HCEC 1CT (cell line): ENCODE data around the gene SCN4B.
A peak's percentile ranks its signal among the peaks of the same experiment; 100 is the strongest.

ENCODE experiments used
- DNase-seq: peaks from one replicate; pipeline ENCODE4 v3.0.0-alpha.2; 2017

The SCN4B gene

GRCh38 chr11:118172356-118172755 lies 19.7 kb upstream of the SCN4B start:
- no peak for DNase-seq

- DNase-seq = peak; percentile 37
These were observed 18.8 kb upstream of the SCN4B start for GRCh38 chr11:118171269-118172062.

GRCh38 chr11:118170882-118171268 lies 18.3 kb upstream of the SCN4B start:
- no peak for DNase-seq

GRCh38 chr11:118170231-118170630 lies 17.6 kb upstream of the SCN4B start:
- DNase-seq = no peak

GRCh38 chr11:118169300-118170140 lies 16.9 kb upstream of the SCN4B start:
- no peak for DNase-seq

- no peak for DNase-seq
These were observed 16.1 kb upstream of the SCN4B start for GRCh38 chr11:118168751-118169150.

- no peak for DNase-seq
These were observed 15.7 kb upstream of the SCN4B start for GRCh38 chr11:118168316-118168715.

GRCh38 chr11:118167906-118168305 lies 15.3 kb upstream of the SCN4B start:
- no peak for DNase-seq

GRCh38 chr11:118167253-118167652 lies 14.6 kb upstream of the SCN4B start:
- DNase-seq = no peak

GRCh38 chr11:118166641-118167040 lies 14.0 kb upstream of the SCN4B start:
- no peak for DNase-seq

- DNase-seq = no peak
These were observed 12.3 kb upstream of the SCN4B start for GRCh38 chr11:118164885-118165284.

GRCh38 chr11:118163494-118163893 lies 10.9 kb upstream of the SCN4B start:
- no peak for DNase-seq

GRCh38 chr11:118162846-118163245 lies 10.2 kb upstream of the SCN4B start:
- DNase-seq = no peak

- no peak for DNase-seq
These were observed 9.2 kb upstream of the SCN4B start for GRCh38 chr11:118161786-118162185.

GRCh38 chr11:118157186-118157895 lies 4.7 kb upstream of the SCN4B start:
- DNase-seq = no peak

GRCh38 chr11:118156531-118157185 lies 4.0 kb upstream of the SCN4B start:
- DNase-seq = no peak

GRCh38 chr11:118155776-118156530 lies 3.3 kb upstream of the SCN4B start:
- no peak for DNase-seq

GRCh38 chr11:118154641-118155040 lies 2.0 kb upstream of the SCN4B start:
- DNase-seq = no peak

GRCh38 chr11:118153976-118154375 lies 1.4 kb upstream of the SCN4B start:
- no peak for DNase-seq

- no peak for DNase-seq
These were observed 893 bp upstream of the SCN4B start for GRCh38 chr11:118153516-118153915.

GRCh38 chr11:118152020-118152551 lies 537 bp downstream of the SCN4B start:
- DNase-seq = no peak

- DNase-seq = peak; percentile 32
These were observed 1.2 kb downstream of the SCN4B start for GRCh38 chr11:118151431-118151830.
